ENCODE data around the gene DEPDC5.

- no peak for TF ChIP-seq SRF (IDR thresholded peaks at IDR 0.05; ENCODE audit: low read depth in 2 of 2, low read length in 2 of 2)
- TF ChIP-seq MXI1 (IDR thresholded peaks at IDR 0.05; ENCODE audit: low read depth, low read length): no peak
- TF ChIP-seq RAD21 (IDR thresholded peaks at IDR 0.05; ENCODE audit: insufficient read depth, low read depth, low read length): no peak
- TF ChIP-seq EGR1 (IDR thresholded peaks at IDR 0.05; ENCODE audit: borderline replicate concordance in 1 of 2, low read depth in 2 of 2, low read length in 2 of 2): no peak
- no peak for TF ChIP-seq CTCF (IDR thresholded peaks at IDR 0.05 in 2 of 3, conservative IDR thresholded peaks at IDR 0.05 in 1 of 3; ENCODE audit: control insufficient read depth in 2 of 3, extremely low read depth in 1 of 3, insufficient read depth in 1 of 3, low read depth in 3 of 3, low read length in 3 of 3)
- no peak for TF ChIP-seq SMARCA5 (IDR thresholded peaks at IDR 0.05)
- TF ChIP-seq POLR2A (IDR thresholded peaks at IDR 0.05; ENCODE audit: low read depth, low read length): no peak
- no peak for TF ChIP-seq RFX5 (IDR thresholded peaks at IDR 0.05; ENCODE audit: low read depth, low read length)
- TF ChIP-seq CREB1 (IDR thresholded peaks at IDR 0.05; ENCODE audit: low read depth): no peak
- no peak for TF ChIP-seq ATF2 (IDR thresholded peaks at IDR 0.05; ENCODE audit: low read length)
- TF ChIP-seq POLR2AphosphoS5 (IDR thresholded peaks at IDR 0.05; ENCODE audit: low read length): no peak
- no peak for TF ChIP-seq HCFC1 (IDR thresholded peaks at IDR 0.05; ENCODE audit: low read length)
These were observed 167.3 kb downstream of the DEPDC5 start for GRCh38 chr22:31921106-31921505.
